Panc1 (cell line): ENCODE measurements around the gene KCNQ1. TPM values are rescaled to one million over a fixed set of nuclear protein-coding genes. Genes with fewer than 3 reads are reported as not detected.

Experiments used
- ATAC-seq: fragments of 200-7000 bp; cut with Tn5 transposase; 2 replicates; pipeline ENCODE4 v1.9.1; 2020; ENCODE audit warnings: mild to moderate bottlenecking, moderate library complexity
- BruUV-seq: library from RNA; stranded (reverse); fragments of 400-500 nt; replicated peaks from 2 replicates; lab custom pipeline; 2021; lab: Mats Ljungman, UMichigan
- CTCF ChIA-PET: fragments of 300-600 bp; sonication (Branson Sonifier 250); formaldehyde crosslinking; loops from one replicate; lab custom pipeline; 2022; ENCODE audit warnings: antibody characterized with exemption; lab: Charles Lee
- POLR2A ChIA-PET: fragments of 300-600 bp; sonication (Branson Sonifier 250); formaldehyde crosslinking; loops from one replicate; lab custom pipeline; 2022; ENCODE audit warnings: antibody characterized with exemption; lab: Charles Lee
- DNase-seq: peaks from one replicate; pipeline ENCODE4 v3.0.0-alpha.2; 2010; ENCODE audit warnings: low read depth, low spot score
- H3K27ac ChIP-seq: 2 replicates; pipeline ENCODE4 v1.5.1; 2011; ENCODE audit warnings: mild to moderate bottlenecking, low read length, inconsistent platforms
- H3K27me3 ChIP-seq: fragments of 200-500 bp; sonication (Bioruptor generic); 2 replicates; pipeline ENCODE4 v1.6.0; 2014; ENCODE audit warnings: low read length, inconsistent platforms; ENCODE audit not compliant: control insufficient read depth, insufficient read depth
- H3K36me3 ChIP-seq: fragments of 200-500 bp; sonication (Bioruptor generic); 2 replicates; pipeline ENCODE4 v1.5.1; 2014; ENCODE audit warnings: inconsistent platforms, mild to moderate bottlenecking, low read length, moderate library complexity; ENCODE audit not compliant: control insufficient read depth, insufficient read depth
- H3K4me1 ChIP-seq: 2 replicates; pipeline ENCODE4 v1.5.1; 2011; ENCODE audit warnings: inconsistent platforms, mild to moderate bottlenecking, low read length, moderate library complexity; ENCODE audit not compliant: control insufficient read depth, insufficient read depth
- H3K4me3 ChIP-seq, 2 experiments: 2 replicates each; pipeline ENCODE4 v1.5.1; 2011 to 2012; ENCODE audit warnings: low read depth in 2 of 2, low read length in 2 of 2, mild to moderate bottlenecking in 2 of 2, inconsistent platforms in 1 of 2, moderate library complexity in 1 of 2
- H3K9me3 ChIP-seq: fragments of 200-500 bp; sonication (Bioruptor generic); 2 replicates; pipeline ENCODE4 v1.5.1; 2014; ENCODE audit warnings: low read depth, mild to moderate bottlenecking, inconsistent platforms, low read length, moderate library complexity; ENCODE audit not compliant: control insufficient read depth, insufficient read depth
- CTCF ChIP-seq: fragments of 450-650 bp; IDR thresholded peaks from 2 replicates; pipeline ENCODE4 v1.5.1; 2017; ENCODE audit warnings: mild to moderate bottlenecking
- POLR2AphosphoS5 ChIP-seq: IDR thresholded peaks from 2 replicates; pipeline ENCODE4 v1.6.1; 2012; ENCODE audit warnings: mild to moderate bottlenecking, low read depth, low read length, moderate library complexity
- REST ChIP-seq, 2 experiments: IDR thresholded peaks; 2 replicates each; pipeline ENCODE4 v1.6.1; 2011 to 2012; ENCODE audit warnings: low read depth in 2 of 2, control low read depth in 1 of 2, low read length in 1 of 2, mild to moderate bottlenecking in 1 of 2, moderate library complexity in 1 of 2; ENCODE audit not compliant: insufficient read depth in 1 of 2
- SIN3A ChIP-seq: IDR thresholded peaks from 2 replicates; pipeline ENCODE4 v1.6.1; 2012; ENCODE audit warnings: low read depth, mild to moderate bottlenecking, low read length, moderate library complexity, borderline replicate concordance; ENCODE audit not compliant: insufficient read depth
- TCF7L2 ChIP-seq: IDR thresholded peaks from 2 replicates; pipeline ENCODE4 v1.6.1; 2011; ENCODE audit warnings: mild to moderate bottlenecking, low read depth, low read length, inconsistent platforms
- in situ Hi-C: cut with HindIII; loops from 2 replicates; pipeline ENCODE4 v1.10.0; 2016; ENCODE audit warnings: low sequenced_read_pairs, low pct_unique_long_range_greater_than_20kb
- intact Hi-C: fragments of 100-400 bp; cut with micrococcal nuclease; formaldehyde crosslinking; loops from one replicate; pipeline ENCODE4 v1.10.0; 2022; ENCODE audit not compliant: unreplicated experiment
- total RNA-seq: library from RNA; stranded (reverse); gene quantifications from one replicate; pipeline ENCODE4 v1.2.1, GENCODE V29; 2021; ENCODE audit not compliant: unreplicated experiment

The KCNQ1 gene
- total RNA-seq, 1 experiment from 2014 or later, result 1.0 TPM

- H3K27ac ChIP-seq, result peak overlapping the region; percentile 97
- no peak for DNase-seq
- H3K4me1 ChIP-seq, result peaks cover 20% of the 10 kb centered on the region
- peaks cover 6% of the 10 kb centered on the region; the same call in 1 of the 2 replicates for H3K36me3 ChIP-seq
- H3K27me3 ChIP-seq, result no peaks in the 10 kb centered on the region
- H3K4me3 ChIP-seq, result peak overlapping the region; percentile 92 to 93
- intact Hi-C loops, result no loop called here
- CTCF ChIA-PET, result interaction anchor here (2.0 kb wide), 1 partner anchor 94 kb away, joined by 12 read pairs; no protein-coding TSS in a partner anchor
- POLR2A ChIA-PET, result interaction anchor here (0.6 kb wide), 1 partner anchor 90 kb away, joined by 4 read pairs; no protein-coding TSS in a partner anchor
- no peaks in the 10 kb centered on the region for H3K9me3 ChIP-seq
- no peak for ATAC-seq
- TSS peak; percentile 94 for BruUV-seq
- in situ Hi-C loops, result no loop called here
- TF ChIP-seq CTCF (peak; percentile 46; the same call in 1 of the 2 replicates), SIN3A (no peak), POLR2AphosphoS5 (0 out of 2 replicates have a peak, but pooled peaks have one; percentile 17)
Observed at GRCh38 chr11:2398664-2399355, 46.0 kb upstream of the KCNQ1 start.

GRCh38 chr11:2399488-2400068 is 45.2 kb upstream of the KCNQ1 start:
- TF ChIP-seq SIN3A, result no peak
- no peak for TF ChIP-seq CTCF
- TF ChIP-seq POLR2AphosphoS5, result no peak
- TF ChIP-seq REST (IDR thresholded peaks at IDR 0.05; ENCODE audit: insufficient read depth in 1 of 2, low read depth in 2 of 2, low read length in 1 of 2), result no peak
- no peak for TF ChIP-seq TCF7L2
- in situ Hi-C loops, result no loop called here
- CTCF ChIA-PET, result interaction anchor here (1.4 to 2.0 kb wide), 2 partner anchors 95 to 132 kb away, joined by 6 to 12 read pairs; no protein-coding TSS in a partner anchor
- Histone ChIP-seq H3K27me3 (no peaks in the 10 kb centered on the region), H3K27ac (peak overlapping the region; percentile 97), H3K4me3 (peak overlapping the region; percentile 92 to 93), H3K36me3 (peaks cover 6% of the 10 kb centered on the region; the same call in 1 of the 2 replicates), H3K9me3 (no peaks in the 10 kb centered on the region), H3K4me1 (peaks cover 20% of the 10 kb centered on the region)
- BruUV-seq, result no TSS peak
- DNase-seq (no peak), ATAC-seq (peak; percentile 20)
- intact Hi-C loops, result loop anchor here (1.0 kb wide), 1 partner anchor 21 kb away; no protein-coding TSS in a partner anchor
- POLR2A ChIA-PET, result no interaction called here
